CD4-positive, alpha-beta T cell treated with Interleukin-17A for 1 hour (primary cell): ENCODE data around the gene ZNF420.

Experiments
- DNase-seq: peaks from one replicate; pipeline ENCODE4 v3.0.0-alpha.2; 2020

The ZNF420 gene

DNA sequence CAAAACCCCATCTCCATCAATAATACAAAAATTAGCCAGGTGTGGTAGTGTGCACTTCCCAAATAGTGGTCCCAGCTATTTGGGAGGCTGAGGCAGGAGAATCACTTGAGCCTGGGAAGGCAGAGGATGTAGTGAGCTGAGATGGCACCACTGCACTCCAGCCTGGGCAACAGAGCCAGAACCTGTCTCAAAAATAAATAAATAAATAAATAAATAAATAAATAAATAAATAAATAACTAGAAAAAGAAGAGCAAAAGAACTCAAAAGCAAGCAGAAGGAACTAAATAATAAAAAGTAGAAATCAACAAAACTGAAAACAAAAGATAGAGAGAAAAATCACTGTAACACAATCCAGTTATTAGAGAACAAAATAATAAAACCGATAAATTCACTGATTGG is 81.9 kb downstream of the ZNF420 start:
- no peak for DNase-seq

DNA sequence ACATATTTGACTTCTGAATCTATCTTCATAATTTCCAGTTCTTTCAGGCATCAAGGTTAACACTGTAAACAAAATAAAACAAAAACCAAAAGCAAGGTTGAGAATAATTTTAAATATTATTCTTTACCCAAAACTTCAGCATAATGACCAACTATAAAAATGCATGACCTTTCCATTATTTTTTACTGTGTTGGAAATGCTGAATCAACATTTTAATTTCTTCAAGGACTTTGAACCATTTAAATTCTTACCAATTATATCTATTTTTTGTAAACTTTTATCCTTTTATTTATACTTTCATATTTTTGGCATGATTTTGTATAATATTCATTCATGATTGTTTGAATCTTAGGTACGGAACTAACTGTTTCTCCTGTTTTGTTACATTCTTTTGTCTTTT is 87.4 kb downstream of the ZNF420 start:
- no peak for DNase-seq

- peak; percentile 96 for DNase-seq
Measured at GRCh38 chr19:37172368-37173366, 94.4 kb downstream of the ZNF420 start, which contains the start of gene ZNF585A. TSS of gene ZNF585A (minus strand) at chr19:37172695. CDS start at chr19:37169910, 2,785 bp downstream.
